H1 (cell line): ENCODE measurements around the gene RASGRF1. TPM values are rescaled to one million over a fixed set of nuclear protein-coding genes. Genes with fewer than 3 reads are reported as not detected.

Source experiments
- CHD7 ChIP-seq: fragments of 300-600 bp; sonication (generic); IDR thresholded peaks from 2 replicates; pipeline ENCODE4 v1.7.1; 2012; ENCODE audit warnings: low read length, moderate library complexity, mild to moderate bottlenecking, inconsistent platforms; ENCODE audit not compliant: insufficient replicate concordance
- E2F6 ChIP-seq: IDR thresholded peaks from 2 replicates; pipeline ENCODE4 v1.6.1; 2012; ENCODE audit warnings: inconsistent platforms
- HDAC6 ChIP-seq: IDR thresholded peaks from one replicate; pipeline ENCODE4 v1.7.1; 2012; ENCODE audit warnings: low read depth, mild to moderate bottlenecking, inconsistent platforms, low read length, moderate library complexity
- PHF8 ChIP-seq: fragments of 200-600 bp; sonication (generic); conservative IDR thresholded peaks from 2 replicates; pipeline ENCODE4 v1.7.1; 2012; ENCODE audit warnings: low read depth, mild to moderate bottlenecking, inconsistent platforms, low read length, moderate library complexity
- POLR2A ChIP-seq, 2 experiments: IDR thresholded peaks; 1 replicate in 1 of 2; 2 replicates in 1 of 2; pipeline ENCODE4 v1.6.1; 2011; ENCODE audit warnings: low read depth in 2 of 2, low read length in 2 of 2, mild to moderate bottlenecking in 2 of 2; ENCODE audit errors: control extremely low read depth in 1 of 2
- POLR2AphosphoS5 ChIP-seq: IDR thresholded peaks from 2 replicates; pipeline ENCODE4 v1.6.1; 2011; ENCODE audit warnings: low read depth, low read length
- POU5F1 ChIP-seq: IDR thresholded peaks from 2 replicates; pipeline ENCODE4 v1.6.1; 2011; ENCODE audit warnings: low read depth, mild to moderate bottlenecking, low read length, moderate library complexity
- SP2 ChIP-seq: IDR thresholded peaks from 2 replicates; pipeline ENCODE4 v1.6.1; 2012; ENCODE audit warnings: mild to moderate bottlenecking, low read length, inconsistent platforms
- SP4 ChIP-seq: IDR thresholded peaks from 2 replicates; pipeline ENCODE4 v1.6.1; 2012; ENCODE audit warnings: low read length, inconsistent platforms
- SRF ChIP-seq: IDR thresholded peaks from 2 replicates; pipeline ENCODE4 v1.6.1; 2011; ENCODE audit warnings: mild to moderate bottlenecking, low read depth, low read length, moderate library complexity
- SUZ12 ChIP-seq: fragments of 200-600 bp; sonication (generic); IDR thresholded peaks from 2 replicates; pipeline ENCODE4 v1.6.1; 2012; ENCODE audit warnings: mild to moderate bottlenecking, inconsistent platforms, low read length, moderate library complexity, mixed read lengths
- YY1 ChIP-seq: IDR thresholded peaks from 2 replicates; pipeline ENCODE4 v1.6.1; 2011; ENCODE audit warnings: low read depth, mild to moderate bottlenecking, low read length
- polyA plus RNA-seq, 7 experiments: library from polyadenylated mRNA; depleted of rRNA in 3 of 7; stranded (reverse) in 5 of 7; unstranded in 2 of 7; fragments of >200 nt in 5 of 7; fragments of 200-250 nt in 2 of 7; gene quantifications; 1 replicate in 5 of 7; 2 replicates in 1 of 7; 4 replicates in 1 of 7; pipeline versions ENCODE4 v1.2.1 to v1.2.3, GENCODE V29; 2011 to 2013; ENCODE audit warnings: missing spikeins in 2 of 7, mixed read lengths in 2 of 7
- total RNA-seq: library from RNA; stranded (reverse); fragmentation: NEBNext Ultra II Directional; extraction: Animal tissue kit (Norgen Biotek cat#: 25700); gene quantifications from 2 replicates; pipeline ENCODE4 v1.2.1, GENCODE V29; 2021

RASGRF1 gene
- total and polyA plus RNA-seq, 2 of the 8 experiments (the other 6 are each of a cell fraction or from before 2014, with no cell fraction given): 0.42 to 0.67 TPM

GRCh38 chr15:78976691-78977090 is 113.9 kb downstream of the RASGRF1 start (continued):
- TF ChIP-seq CHD7: no peak
- no peak for TF ChIP-seq SUZ12
- no peak for TF ChIP-seq SP4
- no peak for TF ChIP-seq POLR2AphosphoS5
- TF ChIP-seq POU5F1: no peak
- no peak for TF ChIP-seq E2F6
- TF ChIP-seq SP2: no peak
- no peak for TF ChIP-seq SRF
- TF ChIP-seq POLR2A (IDR thresholded peaks at IDR 0.05; ENCODE audit: control extremely low read depth in 1 of 2, low read depth in 2 of 2, low read length in 2 of 2): no peak
- no peak for TF ChIP-seq YY1
- no peak for TF ChIP-seq PHF8
- no peak for TF ChIP-seq HDAC6
